GM12892 (cell line): ENCODE data around the gene DDN.

Experiments used
- POLR2A ChIP-seq: IDR thresholded peaks from 2 replicates; pipeline ENCODE4 v1.6.1; 2011; ENCODE audit warnings: low read depth, low read length, control low read depth
- POLR2AphosphoS5 ChIP-seq: IDR thresholded peaks from 2 replicates; pipeline ENCODE4 v1.6.1; 2011; ENCODE audit warnings: low read depth, low read length, control low read depth
- TAF1 ChIP-seq: IDR thresholded peaks from 2 replicates; pipeline ENCODE4 v1.6.1; 2011; ENCODE audit warnings: low read depth, mild to moderate bottlenecking, control low read depth, low read length, borderline replicate concordance

DNA sequence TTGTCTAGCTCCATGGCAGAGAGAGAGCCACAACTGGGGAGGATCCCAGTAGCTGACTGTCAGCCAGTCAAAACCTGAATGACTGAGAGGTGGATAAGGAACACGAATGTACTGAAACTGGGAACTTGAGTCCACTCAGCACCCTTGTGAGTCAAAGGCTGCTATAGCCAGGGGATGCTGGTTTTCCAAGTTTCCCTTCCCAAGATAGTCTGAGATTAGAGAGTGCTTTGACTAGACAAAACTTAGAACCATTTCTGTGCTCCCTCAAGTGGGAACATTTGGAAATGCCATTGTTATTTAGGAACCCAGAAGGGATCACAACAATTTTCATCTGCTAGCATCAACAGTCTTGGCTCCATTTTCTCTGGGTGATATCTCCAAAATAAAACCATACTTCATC is 15.4 kb upstream of the DDN start:
- no peak for TF ChIP-seq POLR2AphosphoS5
- TF ChIP-seq POLR2A, result no peak
- no peak for TF ChIP-seq TAF1
